ENCODE results near the gene TMEM163. TPM values are rescaled to one million over a fixed set of nuclear protein-coding genes. Genes with fewer than 3 reads are reported as not detected.
A peak's percentile ranks its signal among the peaks of the same experiment; 100 is the strongest.

The TMEM163 gene
- total and polyA plus RNA-seq, 8 donors = 14.8 to 30.5 (median 20.5) TPM

GRCh38 chr2:134446383-134447017, 272.3 kb downstream of the TMEM163 start:
- no peaks in the 10 kb centered on the region for H3K9me3 ChIP-seq
- H3K36me3 ChIP-seq = no peaks in the 10 kb centered on the region
- no peak overlapping the region for H3K4me3 ChIP-seq
- intact Hi-C loops (cut with DNase I) = loop anchor here in 1 of 3 donors (10.0 kb wide), 1 partner anchor 322 kb away; no protein-coding TSS in a partner anchor
- H3K4me1 ChIP-seq = peaks cover 6 to 19% (median 13%) of the 10 kb centered on the region in 3 donors
- no peaks in the 10 kb centered on the region for H3K27me3 ChIP-seq
- H3K27ac ChIP-seq = peak overlapping the region in 3 of 4 donors; percentile 8 to 42 (median 28)
- WGBS, 2 donors = 34 to 55% methylated on average over 8 of the region's 8 CpGs
- DNase-seq (no peak), FAIRE-seq (no peak), ATAC-seq (peak in 1 of 4 donors; percentile 2)
- TF ChIP-seq, protein P1, sequence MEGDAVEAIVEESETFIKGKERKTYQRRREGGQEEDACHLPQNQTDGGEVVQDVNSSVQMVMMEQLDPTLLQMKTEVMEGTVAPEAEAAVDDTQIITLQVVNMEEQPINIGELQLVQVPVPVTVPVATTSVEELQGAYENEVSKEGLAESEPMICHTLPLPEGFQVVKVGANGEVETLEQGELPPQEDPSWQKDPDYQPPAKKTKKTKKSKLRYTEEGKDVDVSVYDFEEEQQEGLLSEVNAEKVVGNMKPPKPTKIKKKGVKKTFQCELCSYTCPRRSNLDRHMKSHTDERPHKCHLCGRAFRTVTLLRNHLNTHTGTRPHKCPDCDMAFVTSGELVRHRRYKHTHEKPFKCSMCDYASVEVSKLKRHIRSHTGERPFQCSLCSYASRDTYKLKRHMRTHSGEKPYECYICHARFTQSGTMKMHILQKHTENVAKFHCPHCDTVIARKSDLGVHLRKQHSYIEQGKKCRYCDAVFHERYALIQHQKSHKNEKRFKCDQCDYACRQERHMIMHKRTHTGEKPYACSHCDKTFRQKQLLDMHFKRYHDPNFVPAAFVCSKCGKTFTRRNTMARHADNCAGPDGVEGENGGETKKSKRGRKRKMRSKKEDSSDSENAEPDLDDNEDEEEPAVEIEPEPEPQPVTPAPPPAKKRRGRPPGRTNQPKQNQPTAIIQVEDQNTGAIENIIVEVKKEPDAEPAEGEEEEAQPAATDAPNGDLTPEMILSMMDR (IDR thresholded peaks at IDR 0.05) = no peak

GRCh38 chr2:134445985-134446382, 272.8 kb downstream of the TMEM163 start:
- peaks cover 6 to 18% (median 17%) of the 10 kb centered on the region in 3 donors for H3K4me1 ChIP-seq
- ATAC-seq (no peak), DNase-seq (no peak), FAIRE-seq (no peak)
- H3K4me3 ChIP-seq = no peak overlapping the region
- H3K36me3 ChIP-seq = no peaks in the 10 kb centered on the region
- H3K9me3 ChIP-seq = no peaks in the 10 kb centered on the region
- intact Hi-C loops (cut with DNase I) = loop anchor here in 1 of 3 donors (10.0 kb wide), 1 partner anchor 321 kb away; no protein-coding TSS in a partner anchor
- H3K27me3 ChIP-seq = no peaks in the 10 kb centered on the region
- TF ChIP-seq, protein P1 (IDR thresholded peaks at IDR 0.05) = no peak
- peak overlapping the region in 3 of 4 donors; percentile 8 to 42 (median 28) for H3K27ac ChIP-seq
- 76 to 80% methylated on average over 11 of the region's 11 CpGs for WGBS, 2 donors

DNA sequence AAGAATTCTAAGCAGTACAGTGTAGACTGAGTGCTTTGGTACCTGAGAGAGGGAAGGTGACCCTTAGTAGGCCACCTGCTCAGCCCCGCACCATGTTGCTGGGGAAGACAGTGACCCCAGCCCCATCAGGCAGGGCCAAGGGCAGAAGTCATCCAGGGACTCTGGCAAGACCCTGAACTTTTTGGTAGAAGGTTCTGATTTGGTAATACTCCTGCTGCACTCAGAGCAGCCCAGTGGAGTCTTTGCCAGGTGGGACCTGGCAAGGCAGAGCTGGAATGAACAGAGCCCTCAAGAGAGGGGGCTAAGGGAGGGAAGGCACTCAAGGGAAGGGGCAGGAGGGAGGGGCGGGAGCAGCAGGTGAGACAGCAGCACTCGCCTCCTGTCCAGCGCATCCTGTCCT, 273.7 kb downstream of the TMEM163 start:
- DNase-seq (peak in 1 of 6 donors; percentile 8), ATAC-seq (no peak), FAIRE-seq (no peak)
- Histone ChIP-seq H3K27ac (no peak overlapping the region), H3K36me3 (no peaks in the 10 kb centered on the region), H3K27me3 (no peaks in the 10 kb centered on the region), H3K9me3 (no peaks in the 10 kb centered on the region), H3K4me1 (peaks cover 9 to 25% (median 24%) of the 10 kb centered on the region in 3 donors), H3K4me3 (no peak overlapping the region)
- intact Hi-C loops (cut with DNase I) = loop anchor here in 1 of 3 donors (10.0 kb wide), 1 partner anchor 320 kb away; no protein-coding TSS in a partner anchor
- TF ChIP-seq, protein P1 (IDR thresholded peaks at IDR 0.05) = no peak
- 92 to 94% methylated on average over 3 to 4 of the region's 4 CpGs for WGBS, 2 donors

DNA sequence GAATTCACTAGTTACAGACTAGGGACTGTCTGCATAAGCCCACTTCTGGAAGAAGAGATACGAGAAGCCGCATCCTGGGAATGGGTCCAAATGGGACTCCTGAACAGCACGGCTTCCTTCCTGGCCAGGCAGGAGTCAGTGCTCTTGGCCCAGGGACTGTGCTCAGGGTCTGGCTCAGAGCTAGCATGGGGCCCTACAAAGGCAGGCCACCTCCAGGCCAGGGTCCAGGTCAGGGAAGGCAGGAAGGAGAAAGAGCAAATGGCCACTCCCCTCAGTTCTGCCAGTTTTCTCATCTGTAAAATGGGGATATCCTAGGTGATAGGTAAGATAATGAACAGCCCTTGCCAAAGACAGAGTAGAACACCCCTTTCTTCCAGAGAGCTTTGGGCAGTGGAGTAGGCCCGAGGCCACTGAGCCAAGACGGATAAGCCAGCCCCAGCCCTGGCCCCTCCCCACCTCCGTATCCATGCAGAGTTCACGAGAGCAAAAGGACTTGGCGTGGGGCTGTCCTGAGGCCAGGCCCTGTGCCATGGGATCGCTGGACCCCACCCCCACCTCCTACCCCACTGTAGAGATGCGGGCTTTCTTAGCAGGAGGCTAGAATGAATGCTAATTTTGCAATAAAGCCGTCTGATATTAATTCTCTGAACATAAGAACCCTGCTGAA, 274.9 kb downstream of the TMEM163 start:
- WGBS, 2 donors = 71 to 78% methylated on average over 11 of the region's 11 CpGs
- H3K9me3 ChIP-seq = no peaks in the 10 kb centered on the region
- no peak overlapping the region for H3K4me3 ChIP-seq
- FAIRE-seq = no peak
- H3K27me3 ChIP-seq = no peaks in the 10 kb centered on the region
- peak in 1 of 4 donors; percentile 30 for ATAC-seq
- DNase-seq = peak in 1 of 6 donors; percentile 18
- TF ChIP-seq, protein P1 (IDR thresholded peaks at IDR 0.05) = no peak
- H3K4me1 ChIP-seq = peaks cover 9 to 31% (median 24%) of the 10 kb centered on the region in 3 donors
- intact Hi-C loops (cut with DNase I) = loop anchor here in 1 of 3 donors (10.0 kb wide), 1 partner anchor 319 kb away; no protein-coding TSS in a partner anchor
- no peaks in the 10 kb centered on the region for H3K36me3 ChIP-seq
- H3K27ac ChIP-seq = no peak overlapping the region
